ENCODE results near the gene ABCC3.

Gene ABCC3

DNA sequence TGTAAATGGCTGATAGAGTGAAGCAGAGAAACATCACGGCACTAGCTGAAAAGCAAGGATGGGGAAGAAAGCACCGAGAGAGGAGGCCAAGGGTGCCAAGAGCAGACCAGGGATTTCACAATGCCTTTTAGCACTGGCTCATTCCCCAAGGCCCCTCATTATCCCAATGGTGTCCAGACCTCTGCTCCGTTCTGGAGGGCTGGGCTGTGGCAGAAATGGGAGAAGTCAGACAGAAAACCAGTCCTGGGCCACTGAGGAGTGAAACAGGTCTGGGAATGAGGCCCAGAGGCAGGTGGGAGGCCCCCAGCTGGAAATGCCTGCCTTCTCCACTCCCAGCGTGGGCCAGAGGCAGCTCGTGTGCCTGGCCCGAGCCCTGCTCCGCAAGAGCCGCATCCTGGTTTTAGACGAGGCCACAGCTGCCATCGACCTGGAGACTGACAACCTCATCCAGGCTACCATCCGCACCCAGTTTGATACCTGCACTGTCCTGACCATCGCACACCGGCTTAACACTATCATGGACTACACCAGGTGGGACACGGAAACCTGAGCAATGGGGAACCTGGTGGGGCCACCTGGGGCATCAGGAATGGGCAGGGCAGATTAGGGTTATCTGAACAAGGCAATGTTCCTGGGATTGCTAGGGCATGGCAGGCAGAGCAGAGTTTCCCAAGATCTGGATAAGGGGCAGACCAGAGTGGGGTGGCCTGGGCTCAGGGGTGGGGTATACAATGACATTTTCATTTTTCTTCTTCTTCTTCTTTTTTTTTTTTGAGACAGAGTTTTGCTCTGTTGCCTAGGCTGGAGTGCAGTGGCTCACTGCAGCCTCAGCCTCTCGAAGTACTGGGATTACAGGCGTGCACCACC is 52.8 kb downstream of the ABCC3 start:
- no peak for DNase-seq (ENCODE audit: low read depth)
- no peak overlapping the region for H3K4me3 ChIP-seq (ENCODE audit: control insufficient read depth, low read depth, low read length)
- TF ChIP-seq CTCF (IDR thresholded peaks at IDR 0.05; ENCODE audit: control insufficient read depth, insufficient read depth, low read depth, low read length, missing control alignments), result no peak

DNA sequence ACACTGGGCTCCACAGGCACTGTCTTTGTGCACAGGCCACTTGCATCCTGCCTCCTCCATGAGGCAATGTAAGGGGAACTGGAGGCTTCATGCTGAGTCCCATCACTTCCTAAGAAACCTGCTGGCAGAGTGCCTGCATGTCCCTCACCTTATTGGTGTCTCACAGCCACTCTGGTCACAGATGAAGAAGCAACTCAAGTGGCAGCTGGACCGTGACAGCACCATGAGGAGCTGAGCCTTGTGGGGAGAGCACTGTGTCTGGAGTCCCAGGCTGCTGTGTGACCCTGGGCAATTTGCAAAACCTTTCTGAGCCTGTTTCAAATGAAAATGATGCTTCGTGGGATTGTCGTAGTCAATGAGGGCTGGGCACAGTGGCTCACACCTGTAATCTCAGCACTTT is 53.6 kb downstream of the ABCC3 start:
- no peak overlapping the region for H3K4me3 ChIP-seq (ENCODE audit: control insufficient read depth, low read depth, low read length)
- no peak for DNase-seq (ENCODE audit: low read depth)
- no peak for TF ChIP-seq CTCF (IDR thresholded peaks at IDR 0.05; ENCODE audit: control insufficient read depth, insufficient read depth, low read depth, low read length, missing control alignments)

- no peak for DNase-seq (ENCODE audit: low read depth)
- no peak for TF ChIP-seq CTCF (IDR thresholded peaks at IDR 0.05; ENCODE audit: control insufficient read depth, insufficient read depth, low read depth, low read length, missing control alignments)
- H3K4me3 ChIP-seq (ENCODE audit: control insufficient read depth, low read depth, low read length), result no peak overlapping the region
These were observed 54.6 kb downstream of the ABCC3 start for GRCh38 chr17:50689251-50689650.

GRCh38 chr17:50689956-50690886 is 55.5 kb downstream of the ABCC3 start:
- no peak overlapping the region for H3K4me3 ChIP-seq (ENCODE audit: control insufficient read depth, low read depth, low read length)
- TF ChIP-seq CTCF (IDR thresholded peaks at IDR 0.05; ENCODE audit: control insufficient read depth, insufficient read depth, low read depth, low read length, missing control alignments), result no peak
- DNase-seq (ENCODE audit: low read depth), result no peak

DNA sequence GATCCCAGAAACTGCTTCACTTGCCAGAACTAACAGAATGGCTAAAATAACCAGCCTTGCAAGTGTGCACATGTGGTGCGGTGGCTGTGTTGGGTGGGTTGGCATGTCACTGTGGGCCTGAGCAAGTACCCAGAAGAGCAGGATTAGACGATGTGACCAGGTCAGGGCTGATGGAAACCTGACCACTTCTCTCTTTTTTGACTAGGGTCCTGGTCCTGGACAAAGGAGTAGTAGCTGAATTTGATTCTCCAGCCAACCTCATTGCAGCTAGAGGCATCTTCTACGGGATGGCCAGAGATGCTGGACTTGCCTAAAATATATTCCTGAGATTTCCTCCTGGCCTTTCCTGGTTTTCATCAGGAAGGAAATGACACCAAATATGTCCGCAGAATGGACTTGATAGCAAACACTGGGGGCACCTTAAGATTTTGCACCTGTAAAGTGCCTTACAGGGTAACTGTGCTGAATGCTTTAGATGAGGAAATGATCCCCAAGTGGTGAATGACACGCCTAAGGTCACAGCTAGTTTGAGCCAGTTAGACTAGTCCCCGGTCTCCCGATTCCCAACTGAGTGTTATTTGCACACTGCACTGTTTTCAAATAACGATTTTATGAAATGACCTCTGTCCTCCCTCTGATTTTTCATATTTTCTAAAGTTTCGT is 56.3 kb downstream of the ABCC3 start:
- DNase-seq (ENCODE audit: low read depth), result no peak
- no peak overlapping the region for H3K4me3 ChIP-seq (ENCODE audit: control insufficient read depth, low read depth, low read length)
- no peak for TF ChIP-seq CTCF (IDR thresholded peaks at IDR 0.05; ENCODE audit: control insufficient read depth, insufficient read depth, low read depth, low read length, missing control alignments)
